Measurements from ENCODE around the gene KBTBD12. TPM values are rescaled to one million over a fixed set of nuclear protein-coding genes. Genes with fewer than 3 reads are reported as not detected.

Gene KBTBD12
- total and polyA plus RNA-seq, 2 donors (not counting 3 experiments of a cell fraction or from before 2014, with no cell fraction given): not detected

DNA sequence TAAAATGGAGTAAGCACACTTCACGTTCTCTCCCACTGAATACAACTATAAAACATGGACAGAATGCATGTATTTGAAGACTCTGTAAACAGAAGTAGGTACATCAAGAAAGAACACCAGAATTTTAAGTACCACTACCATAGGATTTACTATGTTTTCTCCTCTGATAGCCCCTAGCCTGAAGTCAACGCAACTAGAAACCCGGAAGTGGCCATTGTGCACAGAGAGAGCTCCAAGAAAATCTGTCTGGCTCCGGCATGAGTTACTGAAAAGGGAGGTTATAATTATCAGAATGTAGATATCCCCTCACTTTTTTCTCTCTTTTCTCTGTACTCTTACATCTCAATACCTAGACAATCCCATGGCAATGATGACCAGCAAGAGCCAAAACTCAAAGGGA is 23.8 kb downstream of the KBTBD12 start:
- dilution Hi-C loops (cut with MboI; ENCODE audit: extremely low pct_ligation_motif_present, low sequenced_read_pairs) (no loop called here), intact Hi-C loops (cut with micrococcal nuclease) (no loop called here)
- H2AFZ ChIP-seq (ENCODE audit: low read depth, low read length): no peak overlapping the region
- POLR2A ChIA-PET: no interaction called here
- no peak overlapping the region for H3K4me3 ChIP-seq (replicated peaks in 1 of 3; ENCODE audit: insufficient read depth in 1 of 3, low read depth in 1 of 3, low read length in 3 of 3)
- H3K9me3 ChIP-seq (replicated peaks; ENCODE audit: control insufficient read depth, insufficient read depth, low read length): no peaks in the 10 kb centered on the region
- BruUV-seq (replicated peaks): no TSS peak
- DNase-seq (ENCODE audit: low read depth, low spot score) (no peak), FAIRE-seq (no peak)
- H3K79me2 ChIP-seq (ENCODE audit: control insufficient read depth, insufficient read depth, low read length): no peaks in the 10 kb centered on the region
- no peaks in the 10 kb centered on the region for H3K9me1 ChIP-seq (replicated peaks; ENCODE audit: control insufficient read depth, extremely low read depth, insufficient read depth, low read length)
- H3K9ac ChIP-seq (replicated peaks; ENCODE audit: extremely low read depth, insufficient read depth, low read length): no peak overlapping the region
- no peaks in the 10 kb centered on the region for H3K36me3 ChIP-seq (ENCODE audit: control insufficient read depth in 2 of 2, extremely low read depth in 1 of 2, insufficient read depth in 2 of 2, low read length in 2 of 2)
- no peaks in the 10 kb centered on the region for H4K20me1 ChIP-seq (replicated peaks; ENCODE audit: control insufficient read depth, extremely low read depth, insufficient read depth, low read length)
- no peak overlapping the region for H3K27ac ChIP-seq (ENCODE audit: insufficient read depth, low read depth, low read length)
- no peaks in the 10 kb centered on the region for H3K4me1 ChIP-seq (ENCODE audit: control insufficient read depth, extremely low read depth, insufficient read depth, low read length)
- CTCF ChIA-PET: interaction anchor here (0.7 kb wide), 1 partner anchor 25 kb away, joined by 3 read pairs; no protein-coding TSS in a partner anchor
- TF ChIP-seq POLR2A (IDR thresholded peaks at IDR 0.05; ENCODE audit: low read depth, low read length) (no peak), FOS (IDR thresholded peaks at IDR 0.05; ENCODE audit: borderline replicate concordance, insufficient read depth, low read length) (no peak), GATA2 (IDR thresholded peaks at IDR 0.05; ENCODE audit: insufficient read depth, insufficient read length, low read depth, low read length) (no peak), MAX (IDR thresholded peaks at IDR 0.05; ENCODE audit: insufficient read depth, insufficient read length) (no peak), EZH2 (IDR thresholded peaks at IDR 0.05; ENCODE audit: borderline replicate concordance, low read depth, low read length, severe bottlenecking) (no peak), POLR2AphosphoS5 (IDR thresholded peaks at IDR 0.05; ENCODE audit: insufficient read depth, low read depth, low read length) (no peak), MYC (IDR thresholded peaks at IDR 0.05; ENCODE audit: low read depth, low read length) (no peak), JUN (IDR thresholded peaks at IDR 0.05; ENCODE audit: borderline replicate concordance, insufficient read depth, insufficient read length, low read depth) (no peak)
- TF ChIP-seq, protein P1, sequence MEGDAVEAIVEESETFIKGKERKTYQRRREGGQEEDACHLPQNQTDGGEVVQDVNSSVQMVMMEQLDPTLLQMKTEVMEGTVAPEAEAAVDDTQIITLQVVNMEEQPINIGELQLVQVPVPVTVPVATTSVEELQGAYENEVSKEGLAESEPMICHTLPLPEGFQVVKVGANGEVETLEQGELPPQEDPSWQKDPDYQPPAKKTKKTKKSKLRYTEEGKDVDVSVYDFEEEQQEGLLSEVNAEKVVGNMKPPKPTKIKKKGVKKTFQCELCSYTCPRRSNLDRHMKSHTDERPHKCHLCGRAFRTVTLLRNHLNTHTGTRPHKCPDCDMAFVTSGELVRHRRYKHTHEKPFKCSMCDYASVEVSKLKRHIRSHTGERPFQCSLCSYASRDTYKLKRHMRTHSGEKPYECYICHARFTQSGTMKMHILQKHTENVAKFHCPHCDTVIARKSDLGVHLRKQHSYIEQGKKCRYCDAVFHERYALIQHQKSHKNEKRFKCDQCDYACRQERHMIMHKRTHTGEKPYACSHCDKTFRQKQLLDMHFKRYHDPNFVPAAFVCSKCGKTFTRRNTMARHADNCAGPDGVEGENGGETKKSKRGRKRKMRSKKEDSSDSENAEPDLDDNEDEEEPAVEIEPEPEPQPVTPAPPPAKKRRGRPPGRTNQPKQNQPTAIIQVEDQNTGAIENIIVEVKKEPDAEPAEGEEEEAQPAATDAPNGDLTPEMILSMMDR (IDR thresholded peaks at IDR 0.05; ENCODE audit: extremely low read depth in 1 of 2, insufficient read depth in 1 of 2, low read depth in 1 of 2, low read length in 2 of 2): no peak
- no peak overlapping the region for H3K4me2 ChIP-seq (ENCODE audit: insufficient read depth, low read length)
- peaks cover 6 to 60% of the 10 kb centered on the region in 2 experiments for H3K27me3 ChIP-seq (ENCODE audit: control insufficient read depth in 2 of 2, insufficient read depth in 2 of 2, low read length in 2 of 2)
